SK-N-MC (cell line): Measurements from ENCODE around the gene SRCIN1.

Experiments
- DNase-seq: peaks from one replicate; pipeline ENCODE4 v3.0.0-alpha.2; 2011; ENCODE audit warnings: low read depth, low spot score
- H3K27ac ChIP-seq: fragments of 200-600 bp; sonication (generic); 2 replicates; pipeline ENCODE4 v1.5.1; 2016; ENCODE audit warnings: mixed run types
- H3K36me3 ChIP-seq: fragments of 200-600 bp; sonication (generic); 2 replicates; pipeline ENCODE4 v1.6.1; 2017; ENCODE audit warnings: antibody characterized with exemption, low read length, mixed read lengths; ENCODE audit not compliant: insufficient read depth
- H3K4me3 ChIP-seq: fragments of 200-600 bp; sonication (generic); 2 replicates; pipeline ENCODE4 v1.5.1; 2016
- H3K9ac ChIP-seq: fragments of 200-600 bp; sonication (generic); 2 replicates; pipeline ENCODE4 v1.8.0; 2017; ENCODE audit warnings: mixed run types, mixed read lengths; ENCODE audit not compliant: insufficient read length
- H3K9me3 ChIP-seq: fragments of 200-600 bp; sonication (generic); 2 replicates; pipeline ENCODE4 v1.6.1; 2017; ENCODE audit warnings: low read depth, mild to moderate bottlenecking, antibody characterized with exemption, low read length, moderate library complexity, mixed read lengths
- EZH2 ChIP-seq: fragments of 200-600 bp; sonication (generic); IDR thresholded peaks from one replicate; pipeline ENCODE4 v1.6.1; 2017; ENCODE audit warnings: antibody characterized with exemption
- FOXP2 ChIP-seq: optimal IDR thresholded peaks from 2 replicates; pipeline ENCODE3; 2011; ENCODE audit warnings: mild to moderate bottlenecking, moderate library complexity; ENCODE audit not compliant: insufficient read depth; ENCODE audit errors: extremely low read length, control extremely low read depth
- POLR2AphosphoS5 ChIP-seq: IDR thresholded peaks from 2 replicates; pipeline ENCODE4 v1.6.1; 2012; ENCODE audit warnings: mild to moderate bottlenecking, low read depth, low read length, borderline replicate concordance

Gene SRCIN1

DNA sequence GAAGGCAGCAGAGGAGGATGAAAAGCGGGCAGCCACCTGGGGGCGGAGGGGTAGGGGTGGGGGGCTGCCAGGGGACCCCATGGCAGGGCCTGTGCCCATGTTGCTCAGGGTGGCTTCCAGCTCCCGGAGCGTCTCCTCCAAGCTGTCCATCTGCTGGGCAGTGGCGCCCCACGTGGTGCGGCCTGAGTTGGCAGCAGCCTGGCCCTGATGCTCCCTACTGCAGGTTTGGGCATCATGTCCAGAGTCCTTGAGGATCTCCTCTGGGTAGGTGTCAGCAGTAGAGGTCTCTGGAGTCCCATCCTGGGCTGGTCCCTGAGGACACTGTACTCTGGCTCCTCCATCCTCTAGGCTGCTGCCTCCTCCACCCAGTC, 60.9 kb downstream of the SRCIN1 start:
- no peak for DNase-seq

DNA sequence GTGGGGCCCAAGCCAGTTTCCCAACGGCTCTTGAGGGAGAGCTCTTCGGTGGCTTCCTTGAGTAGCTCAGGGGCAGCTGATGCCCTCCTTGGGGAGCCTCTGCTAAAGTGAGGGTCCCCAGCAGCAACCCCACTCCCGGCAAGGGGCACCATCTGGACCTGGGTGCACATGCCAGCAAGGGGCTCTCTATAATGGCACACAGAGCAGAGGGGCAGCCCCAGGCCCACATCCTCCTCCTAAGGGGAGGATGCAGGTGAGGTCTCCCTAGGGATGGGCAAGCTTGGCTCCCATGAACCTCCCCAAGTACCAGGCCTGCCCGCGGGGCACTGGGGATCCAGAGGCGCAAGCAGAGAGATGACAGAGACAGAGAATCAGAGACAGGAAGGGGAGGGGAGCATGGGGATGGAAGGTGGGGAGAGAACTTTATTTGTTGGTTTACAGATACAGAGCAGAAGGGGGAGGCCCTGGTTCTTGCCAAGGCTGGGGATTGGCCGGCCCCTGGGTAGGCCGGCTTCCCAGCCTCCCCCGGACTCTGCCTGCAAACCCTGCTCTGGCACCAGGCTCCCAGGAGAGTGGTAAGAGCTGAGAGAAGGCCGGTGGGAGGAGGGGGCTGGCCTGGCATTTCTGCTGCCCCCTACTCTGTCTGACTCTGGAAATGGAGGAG, 61.4 kb downstream of the SRCIN1 start:
- Histone ChIP-seq H3K4me3 (no peak overlapping the region), H3K36me3 (no peaks in the 10 kb centered on the region), H3K9ac (no peak overlapping the region), H3K27ac (no peak overlapping the region), H3K9me3 (no peaks in the 10 kb centered on the region)
- DNase-seq, result no peak
- TF ChIP-seq EZH2, result no peak
- TF ChIP-seq FOXP2, result no peak
- TF ChIP-seq POLR2AphosphoS5, result no peak

More for the DNA sequence above, 60.9 kb downstream of the SRCIN1 start:
- Histone ChIP-seq H3K9ac (no peak overlapping the region), H3K9me3 (no peaks in the 10 kb centered on the region), H3K36me3 (no peaks in the 10 kb centered on the region), H3K4me3 (no peak overlapping the region), H3K27ac (no peak overlapping the region)
- TF ChIP-seq EZH2 (no peak), POLR2AphosphoS5 (no peak), FOXP2 (no peak)

DNA sequence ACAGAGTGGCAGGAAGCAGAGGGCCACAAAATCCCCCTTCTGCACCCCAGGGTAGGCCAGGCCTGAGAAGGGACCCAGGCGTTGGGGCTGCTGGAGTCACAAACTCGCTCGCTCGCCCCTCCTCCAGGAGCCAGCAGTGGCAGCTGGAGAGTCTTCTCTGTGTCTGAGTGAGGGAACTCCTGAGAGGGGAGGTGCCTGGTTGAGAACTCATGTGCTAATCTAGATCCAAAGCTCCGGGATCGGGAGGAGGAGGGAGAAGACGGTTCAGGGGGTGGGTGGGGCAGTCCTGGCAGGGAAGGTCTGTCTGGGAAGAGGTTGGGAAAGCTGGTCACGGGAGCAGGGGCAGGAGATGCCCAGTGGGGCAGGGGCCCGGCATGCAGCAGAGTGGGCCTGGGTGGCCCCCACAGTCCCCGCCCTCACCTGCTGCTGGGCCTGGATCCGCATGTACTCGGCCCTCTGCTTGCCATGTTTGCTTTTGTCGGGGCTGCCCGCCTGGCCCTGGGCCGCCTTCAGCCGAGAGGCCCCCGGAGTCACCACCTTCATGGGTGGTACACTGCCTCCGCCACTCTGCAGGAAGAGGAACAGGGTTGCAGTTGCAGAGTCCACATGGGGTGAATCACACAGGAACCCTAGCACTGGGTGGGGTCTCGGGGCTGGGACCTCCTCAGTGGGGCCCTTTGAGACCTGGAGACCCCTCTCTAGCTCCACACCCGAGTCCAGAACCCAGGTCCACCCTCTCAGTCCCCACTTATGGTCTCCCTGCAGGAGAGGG, 62.2 kb downstream of the SRCIN1 start:
- no peak for DNase-seq
- no peak for TF ChIP-seq EZH2
- no peak for TF ChIP-seq POLR2AphosphoS5
- TF ChIP-seq FOXP2, result no peak

DNA sequence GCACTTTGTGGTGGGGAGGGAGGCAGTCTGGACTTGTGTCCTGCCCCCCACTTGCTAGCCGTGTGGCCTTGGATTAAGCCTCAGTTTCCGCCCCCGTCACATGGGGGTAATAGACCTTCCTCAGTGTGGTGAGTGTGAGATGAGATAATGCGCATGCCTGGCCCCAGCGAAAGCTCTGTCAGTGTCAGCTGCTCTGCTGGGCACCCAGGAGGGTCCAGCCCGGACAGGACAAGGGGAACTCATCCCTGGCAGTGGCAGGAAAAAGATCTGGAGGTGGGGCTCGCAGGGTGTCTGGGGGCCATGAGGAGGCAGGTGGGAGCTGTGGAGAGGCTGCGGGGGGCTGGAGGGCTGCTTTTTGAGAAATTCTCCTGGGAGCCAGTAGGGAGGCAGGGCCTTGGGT, 63.5 kb downstream of the SRCIN1 start:
- Histone ChIP-seq H3K4me3 (no peak overlapping the region), H3K9ac (no peak overlapping the region), H3K27ac (no peak overlapping the region), H3K9me3 (no peaks in the 10 kb centered on the region), H3K36me3 (no peaks in the 10 kb centered on the region)
- no peak for TF ChIP-seq EZH2
- TF ChIP-seq POLR2AphosphoS5, result no peak
- no peak for DNase-seq

More for the DNA sequence above, 62.2 kb downstream of the SRCIN1 start:
- H3K4me3 ChIP-seq, result no peak overlapping the region
- no peaks in the 10 kb centered on the region for H3K9me3 ChIP-seq
- H3K36me3 ChIP-seq, result no peaks in the 10 kb centered on the region
- H3K9ac ChIP-seq, result no peak overlapping the region
- H3K27ac ChIP-seq, result no peak overlapping the region

DNA sequence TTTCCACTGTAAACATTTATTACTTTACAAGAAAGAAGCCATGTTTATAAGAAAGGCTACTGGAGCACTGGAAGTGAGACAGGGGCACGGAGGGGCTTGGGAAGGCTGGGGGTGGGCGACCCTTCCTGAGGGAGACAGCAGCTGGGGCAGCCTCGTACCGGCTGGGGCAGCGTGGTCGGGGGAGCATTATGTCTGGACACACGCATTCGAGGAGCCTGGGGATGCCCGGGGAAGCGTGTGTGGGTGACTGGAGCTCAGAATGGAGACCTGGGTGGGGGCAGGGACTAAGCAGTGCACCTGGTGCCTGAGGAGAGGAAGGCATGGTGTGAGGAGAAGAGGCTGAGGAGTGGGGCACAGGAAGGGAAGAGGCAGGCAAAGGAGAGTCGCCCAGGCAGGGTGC, 64.5 kb downstream of the SRCIN1 start:
- no peaks in the 10 kb centered on the region for H3K36me3 ChIP-seq
- H3K9me3 ChIP-seq, result no peaks in the 10 kb centered on the region
- no peak for TF ChIP-seq EZH2
- no peak for TF ChIP-seq POLR2AphosphoS5
- TF ChIP-seq FOXP2, result no peak
- no peak overlapping the region for H3K9ac ChIP-seq
- DNase-seq, result no peak
- no peak overlapping the region for H3K4me3 ChIP-seq
- H3K27ac ChIP-seq, result no peak overlapping the region

DNA sequence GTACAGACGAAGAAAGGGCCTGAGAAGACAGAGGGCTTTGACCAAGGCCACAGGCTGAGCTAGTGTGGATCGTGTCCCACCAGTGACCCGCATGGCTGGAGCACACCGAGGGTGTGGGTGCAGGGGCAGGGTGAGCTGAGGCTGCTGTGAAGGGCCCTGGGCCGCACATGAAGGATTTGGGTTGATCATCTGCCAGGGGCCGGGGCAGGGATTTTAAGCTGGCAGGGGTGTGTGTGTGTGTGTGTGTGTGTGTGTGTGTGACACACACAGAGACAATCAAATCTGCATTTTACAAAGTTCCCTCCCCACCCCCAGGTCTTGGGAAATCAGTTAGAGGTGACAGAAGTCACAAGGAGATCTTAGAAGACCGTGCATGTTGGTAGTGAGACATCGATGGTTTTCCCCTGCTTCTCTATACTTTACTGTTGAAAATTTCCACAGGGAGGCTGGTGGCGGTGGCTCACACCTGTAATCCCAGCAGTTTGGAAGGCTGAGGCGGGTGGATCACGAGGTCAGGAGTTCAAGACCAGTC, 65.2 kb downstream of the SRCIN1 start:
- TF ChIP-seq POLR2AphosphoS5, result no peak
- TF ChIP-seq FOXP2, result no peak
- TF ChIP-seq EZH2, result no peak
- H3K4me3 ChIP-seq, result no peak overlapping the region
- H3K27ac ChIP-seq, result no peak overlapping the region
- no peak overlapping the region for H3K9ac ChIP-seq
- no peaks in the 10 kb centered on the region for H3K36me3 ChIP-seq
- H3K9me3 ChIP-seq, result no peaks in the 10 kb centered on the region
- DNase-seq, result no peak

DNA sequence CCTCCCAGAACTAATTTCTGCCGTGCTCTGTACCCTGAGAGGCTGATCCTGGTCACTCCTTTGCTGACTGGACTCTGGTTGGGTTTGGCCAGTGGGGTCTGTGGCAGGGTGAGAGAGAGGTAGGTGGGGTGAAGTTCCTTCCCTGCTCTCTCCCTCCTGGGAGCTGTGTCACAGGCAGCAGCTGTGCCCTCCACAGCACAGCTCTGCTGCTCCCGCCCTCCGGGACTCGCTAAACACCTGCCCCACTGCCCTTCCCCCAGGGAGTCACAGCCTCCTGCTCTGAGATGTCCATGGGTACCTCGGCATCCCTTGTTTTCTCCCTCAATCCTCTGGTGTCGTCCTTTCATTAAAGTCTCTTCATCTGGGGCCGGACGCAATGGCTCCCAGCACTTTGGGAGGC, 66.4 kb downstream of the SRCIN1 start:
- no peak for TF ChIP-seq POLR2AphosphoS5
- no peak for TF ChIP-seq EZH2
- no peak for TF ChIP-seq FOXP2
- H3K9ac ChIP-seq, result no peak overlapping the region
- no peak overlapping the region for H3K27ac ChIP-seq
- no peak for DNase-seq
- H3K36me3 ChIP-seq, result no peaks in the 10 kb centered on the region
- H3K4me3 ChIP-seq, result no peak overlapping the region
- H3K9me3 ChIP-seq, result no peaks in the 10 kb centered on the region

DNA sequence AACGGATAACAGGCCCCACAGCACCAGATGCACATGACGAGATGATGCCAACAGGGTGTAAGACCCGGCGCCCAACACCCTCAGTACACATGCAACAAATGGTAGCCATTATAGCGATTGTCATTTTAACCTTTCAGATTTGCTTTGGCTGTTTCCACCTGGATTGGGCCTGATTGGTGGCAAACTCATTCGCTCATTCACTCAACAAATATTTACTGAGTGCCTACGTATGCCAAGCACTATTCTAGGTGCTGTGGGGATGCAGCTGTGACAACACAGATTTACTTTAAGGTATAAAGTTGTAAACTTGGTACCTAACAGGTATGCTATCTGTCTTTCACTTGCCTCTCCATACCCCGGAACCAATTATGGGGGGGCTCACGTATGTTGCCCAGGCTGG, 66.8 kb downstream of the SRCIN1 start:
- no peak overlapping the region for H3K27ac ChIP-seq
- TF ChIP-seq POLR2AphosphoS5 (no peak), FOXP2 (no peak), EZH2 (no peak)

More for the DNA sequence above, 66.8 kb downstream of the SRCIN1 start:
- no peak overlapping the region for H3K4me3 ChIP-seq
- no peaks in the 10 kb centered on the region for H3K36me3 ChIP-seq
- DNase-seq, result no peak
- no peak overlapping the region for H3K9ac ChIP-seq
- H3K9me3 ChIP-seq, result no peaks in the 10 kb centered on the region
